SW 1271 (cell line): Measurements from ENCODE around the gene TACR2.

Source experiments
- DNase-seq, 2 experiments: peaks; one replicate each; lab custom pipeline; 2025; lab: John Stamatoyannopoulos, UW

TACR2 gene

DNA sequence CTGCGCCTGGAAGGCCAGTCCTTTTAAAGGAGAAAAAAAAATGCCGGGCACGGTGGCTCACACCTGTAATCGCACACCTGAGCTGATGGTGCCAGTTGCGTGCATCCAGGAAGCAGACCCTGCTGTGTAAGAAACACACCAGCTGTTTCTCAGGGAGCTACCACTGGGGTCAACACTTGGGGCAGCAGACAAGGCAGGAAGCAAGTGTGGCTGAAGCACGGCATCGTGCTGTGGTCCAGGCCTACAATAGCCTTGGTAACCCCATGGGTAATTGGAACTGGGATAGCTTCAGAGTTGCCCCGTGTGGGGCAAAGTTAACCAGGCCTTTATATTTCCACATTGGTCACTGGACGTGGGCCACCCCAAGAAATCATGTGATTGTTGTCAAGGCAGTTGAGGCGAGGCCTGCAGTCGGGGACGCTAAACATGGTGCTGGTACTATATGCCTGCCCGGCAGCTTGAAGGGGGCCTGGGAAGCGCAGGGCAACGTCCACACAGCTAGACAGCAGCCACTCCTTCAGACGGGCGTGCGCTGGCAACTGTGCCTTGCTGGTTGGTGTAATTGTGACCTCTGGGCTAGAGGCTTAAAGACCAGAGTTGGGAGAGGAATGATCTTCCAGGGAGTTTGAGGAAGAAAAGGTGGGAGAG is 2.5 kb upstream of the TACR2 start:
- DNase-seq = no peak

DNA sequence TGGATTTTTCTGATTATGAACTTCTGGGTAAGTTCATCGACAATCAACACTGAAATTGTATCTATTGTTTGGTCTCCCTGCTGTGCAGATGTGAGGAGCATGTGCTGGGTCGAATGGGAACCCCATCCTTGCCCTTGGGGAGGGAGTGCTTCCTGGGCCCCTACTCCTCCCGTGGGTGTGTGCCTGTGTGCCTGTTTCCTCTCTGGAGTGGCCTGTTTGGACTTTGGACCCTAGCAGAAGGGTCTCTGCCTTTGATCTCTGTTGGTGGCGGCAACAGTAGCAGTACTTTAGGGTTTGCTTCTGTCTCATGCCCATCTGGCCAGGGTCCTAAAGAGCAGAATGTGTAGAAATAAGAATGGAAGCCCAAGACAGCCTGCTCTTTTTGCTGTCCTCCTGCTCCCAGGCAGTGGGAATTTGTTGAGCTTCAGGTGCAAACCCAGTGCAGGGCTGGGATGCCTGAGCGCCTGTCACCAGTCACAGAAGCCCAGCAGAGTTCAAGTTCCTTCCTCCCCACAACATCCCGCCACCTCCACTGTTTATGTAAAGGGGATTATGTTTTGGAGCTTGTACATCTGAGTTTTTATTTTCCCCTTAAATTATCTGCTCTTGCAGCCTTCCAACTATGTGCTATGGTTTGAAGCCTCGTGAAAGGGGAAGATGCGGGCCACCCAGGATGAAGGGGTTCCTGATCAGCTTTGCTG is 1.5 kb upstream of the TACR2 start:
- no peak for DNase-seq

DNA sequence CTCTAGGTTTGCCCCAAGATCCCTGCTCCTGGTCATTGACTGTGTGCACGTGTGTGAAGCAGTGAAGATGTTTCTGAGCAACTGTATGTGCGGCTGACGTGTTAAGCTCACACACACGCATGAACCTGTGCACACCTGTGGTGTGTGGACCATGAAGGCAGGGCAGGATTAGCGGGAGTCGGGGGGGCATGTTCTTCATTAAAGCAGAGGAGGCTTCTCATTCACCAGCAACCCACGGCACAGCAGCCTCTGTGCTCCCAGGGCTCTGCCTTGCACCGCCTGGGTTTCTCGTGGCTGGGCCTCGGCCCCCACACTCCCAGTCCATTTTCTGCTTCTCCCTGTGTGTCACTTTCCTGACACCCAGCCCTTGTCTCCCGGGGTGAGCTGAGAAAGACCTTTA is 824 bp upstream of the TACR2 start:
- no peak for DNase-seq

DNA sequence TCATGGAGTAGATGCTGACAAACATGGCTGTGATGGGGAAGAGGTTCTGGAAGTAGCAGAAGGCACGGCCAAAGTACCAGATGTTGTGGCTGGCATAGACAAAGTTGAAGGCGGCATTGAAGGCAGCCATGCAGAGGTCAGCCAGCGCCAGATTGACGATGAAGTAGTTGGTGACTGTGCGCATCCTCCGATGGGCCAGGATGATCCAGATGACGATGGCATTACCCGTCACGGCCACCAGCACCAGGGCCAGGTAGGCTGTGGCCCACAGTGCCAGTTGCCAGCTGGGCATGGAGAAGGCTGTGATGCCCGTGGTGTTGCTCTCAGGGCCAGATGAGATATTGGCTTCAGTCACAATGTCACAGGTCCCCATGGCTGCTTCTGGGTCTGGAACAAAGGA is 767 bp downstream of the TACR2 start:
- DNase-seq = no peak

DNA sequence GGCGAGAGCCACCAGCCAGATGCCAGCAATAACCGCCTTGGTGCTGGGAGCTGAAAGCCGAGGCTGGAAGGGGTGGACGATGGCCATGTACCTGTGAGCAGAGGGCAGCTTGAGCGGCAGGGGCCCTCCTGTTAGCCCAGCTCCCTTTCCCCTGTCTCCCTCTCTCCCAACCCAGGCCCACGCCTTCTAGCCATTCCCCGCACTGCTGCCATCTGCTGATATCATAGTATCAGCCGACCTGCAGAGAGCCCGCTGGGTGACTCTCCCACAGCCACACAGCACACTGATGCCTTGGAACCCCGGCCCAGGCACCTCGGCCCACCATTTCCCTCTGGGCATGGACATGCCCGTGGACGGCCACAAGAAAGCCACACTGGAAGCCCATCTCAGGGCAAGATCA is 1.7 kb downstream of the TACR2 start:
- DNase-seq = no peak

DNA sequence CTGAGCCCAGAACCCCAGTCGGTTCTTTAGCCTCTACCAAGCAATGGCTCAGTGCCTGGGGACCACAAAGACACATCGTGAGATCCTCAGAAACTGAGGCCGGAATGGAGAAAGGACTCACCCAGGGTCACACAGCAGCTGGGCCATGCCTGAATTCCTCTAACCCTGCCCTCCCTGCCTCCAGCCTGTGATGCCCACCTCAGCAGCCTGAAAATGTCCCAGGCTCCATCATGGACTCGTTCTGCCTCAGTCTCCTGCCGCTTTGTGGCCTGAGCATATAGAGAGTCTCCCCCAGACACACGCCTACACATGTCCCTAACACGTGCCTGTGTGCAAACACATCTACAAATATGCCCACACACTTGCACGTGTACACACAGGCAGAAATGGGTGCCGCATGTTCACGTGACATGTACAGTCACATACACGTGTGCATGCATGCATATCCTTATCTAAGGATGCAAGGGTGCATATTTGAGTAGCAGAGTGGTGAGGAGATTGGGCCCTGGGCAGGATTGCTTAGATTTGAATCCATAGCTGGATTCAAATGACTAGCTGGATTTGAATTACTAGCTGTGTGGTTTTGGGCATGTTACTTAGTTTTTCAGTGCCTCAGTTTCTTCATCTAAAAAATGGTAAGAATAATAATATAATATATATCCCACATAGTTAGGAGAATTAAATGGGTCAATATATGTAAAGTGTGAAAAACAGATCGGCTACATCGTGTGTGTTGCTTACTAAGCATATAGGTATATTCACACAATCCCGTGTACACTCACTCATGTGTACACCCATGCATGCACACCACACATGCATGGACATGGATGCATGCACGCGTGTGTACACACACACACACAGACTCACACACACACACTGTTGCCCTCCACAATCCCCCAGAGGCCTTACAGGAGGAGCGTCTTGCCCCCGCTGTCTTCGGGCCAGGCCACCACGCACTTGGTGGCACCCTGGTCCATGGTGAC is 2.4 kb downstream of the TACR2 start:
- DNase-seq = no peak

DNA sequence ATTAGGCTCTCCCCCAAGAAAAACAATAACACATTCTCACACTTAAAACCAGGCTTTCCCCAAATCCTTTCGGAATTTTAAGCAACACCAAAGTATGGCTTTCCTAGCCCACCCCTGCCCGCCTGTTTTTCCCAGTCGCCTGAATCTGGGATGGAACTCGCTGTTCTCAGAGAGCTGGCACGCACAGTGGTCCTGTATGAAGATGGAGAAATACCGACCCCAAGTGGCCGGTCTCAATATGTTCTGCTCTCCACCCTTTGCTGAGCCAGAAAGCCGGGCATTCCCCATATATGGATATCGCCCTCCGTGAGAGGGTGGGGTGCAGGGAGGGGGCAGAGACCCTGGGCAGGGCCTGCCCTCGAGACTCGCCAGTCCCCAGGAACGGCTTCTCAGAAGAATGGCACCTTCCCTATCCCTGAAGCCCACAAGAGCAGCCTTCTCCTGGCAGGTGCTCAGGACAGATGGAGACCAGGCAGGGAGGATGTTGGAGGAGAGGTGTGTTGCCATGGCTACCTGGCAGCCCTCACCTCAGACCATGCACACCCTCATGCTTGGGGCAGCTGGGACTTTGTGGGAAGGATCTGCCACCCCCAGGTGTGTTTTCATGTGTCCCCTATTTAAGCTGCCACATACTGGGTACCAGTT is 3.4 kb downstream of the TACR2 start:
- DNase-seq = peak in 1 of 2 experiments; percentile 30

DNA sequence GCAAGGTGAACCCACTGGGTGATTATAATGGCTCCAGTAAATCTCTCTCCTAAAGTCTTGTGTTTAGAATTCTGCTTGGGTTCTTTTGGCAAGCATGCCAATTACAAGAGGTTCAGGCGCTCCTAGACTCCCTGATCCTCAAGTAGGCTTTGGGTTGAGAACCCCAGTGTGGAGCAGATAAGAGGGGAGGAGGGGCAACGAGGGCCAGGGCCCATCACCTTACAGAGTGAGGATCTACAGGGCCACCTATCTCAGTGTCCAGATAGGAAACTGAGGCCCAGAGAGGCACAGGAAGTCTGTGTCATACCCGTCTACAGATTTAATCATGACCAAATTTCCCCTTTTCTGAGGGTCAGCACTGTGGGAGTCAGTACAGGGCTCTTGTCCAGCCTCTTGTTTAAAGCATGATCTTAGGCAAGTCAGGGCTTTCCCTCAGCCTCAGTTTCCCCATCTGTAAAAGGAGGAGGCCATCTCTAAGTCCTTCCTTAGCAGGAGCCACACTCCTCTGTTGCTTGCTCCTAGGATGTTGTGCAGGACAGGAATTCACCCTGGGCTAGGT is 4.4 kb downstream of the TACR2 start:
- no peak for DNase-seq

DNA sequence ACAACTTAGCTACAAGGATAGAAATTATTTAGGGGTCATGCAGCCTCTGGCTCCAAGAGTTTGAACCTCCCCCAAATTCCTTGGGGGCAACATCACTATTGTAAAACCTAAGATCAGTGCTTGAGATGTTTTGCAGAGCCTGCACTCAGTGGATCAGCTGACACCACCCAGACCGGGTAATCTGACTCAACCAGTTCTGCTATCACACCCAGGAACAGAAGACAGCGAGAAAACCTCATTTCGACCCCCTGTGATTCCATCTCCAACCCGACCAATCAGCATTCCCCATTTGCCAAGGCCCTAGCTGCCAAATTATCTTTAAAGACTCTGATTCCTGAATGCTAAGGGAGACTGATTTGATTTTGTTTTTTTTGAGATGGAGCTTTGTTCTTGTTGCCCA is 5.2 kb downstream of the TACR2 start:
- DNase-seq = no peak

DNA sequence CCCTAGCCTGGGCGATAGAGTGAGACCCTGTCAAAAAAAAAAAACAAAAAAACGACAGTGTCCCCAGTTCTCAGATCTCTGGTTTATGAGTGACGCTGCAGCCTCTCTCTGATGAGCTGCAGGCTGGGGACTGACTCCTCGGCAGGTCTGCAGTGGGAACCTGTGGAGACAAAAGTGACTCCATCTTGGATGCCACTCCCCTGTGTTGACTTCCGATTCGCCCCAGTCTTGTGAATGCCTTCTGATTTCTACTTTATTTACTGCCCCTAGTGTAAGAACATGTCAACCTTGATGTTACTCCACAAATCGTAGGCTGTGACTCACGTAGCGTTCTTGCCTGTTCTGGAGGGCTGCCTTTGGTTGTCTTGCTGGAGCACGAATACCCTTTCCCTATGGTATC is 6.2 kb downstream of the TACR2 start:
- DNase-seq = no peak

DNA sequence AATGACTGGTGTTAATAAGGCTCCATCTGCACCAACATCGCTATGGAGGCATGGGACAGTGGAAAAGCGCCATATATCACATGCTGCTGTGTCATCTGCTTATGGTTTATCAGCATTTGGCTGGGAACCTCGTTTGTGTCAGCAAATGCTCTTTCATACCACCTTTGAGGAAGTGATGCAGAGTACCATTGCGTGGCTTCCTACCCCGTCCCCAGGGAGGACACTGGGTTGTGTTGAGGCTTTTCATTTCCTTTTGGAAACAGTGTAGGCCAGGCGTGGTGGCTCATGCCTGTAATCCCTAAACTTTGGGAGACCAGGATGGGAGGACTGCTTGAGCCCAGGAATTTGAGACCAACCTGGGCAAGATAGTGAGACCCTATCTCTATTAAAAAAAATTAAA is 6.8 kb downstream of the TACR2 start:
- DNase-seq = no peak

DNA sequence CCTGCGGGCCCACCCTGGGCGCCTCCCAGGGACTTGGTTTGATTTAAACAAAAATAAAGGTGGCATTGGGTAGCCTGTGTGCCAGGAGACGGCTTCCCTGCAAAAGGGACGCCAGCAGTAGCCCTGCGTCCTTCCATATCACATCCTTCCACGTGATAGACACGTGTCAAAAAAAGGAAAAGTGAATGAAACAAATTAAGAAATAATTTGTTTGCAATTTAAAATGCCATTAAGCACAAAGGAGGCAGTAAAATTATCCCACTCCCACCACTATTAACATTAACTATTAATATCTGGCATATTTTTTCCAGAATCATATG is 7.6 kb downstream of the TACR2 start:
- DNase-seq = no peak

DNA sequence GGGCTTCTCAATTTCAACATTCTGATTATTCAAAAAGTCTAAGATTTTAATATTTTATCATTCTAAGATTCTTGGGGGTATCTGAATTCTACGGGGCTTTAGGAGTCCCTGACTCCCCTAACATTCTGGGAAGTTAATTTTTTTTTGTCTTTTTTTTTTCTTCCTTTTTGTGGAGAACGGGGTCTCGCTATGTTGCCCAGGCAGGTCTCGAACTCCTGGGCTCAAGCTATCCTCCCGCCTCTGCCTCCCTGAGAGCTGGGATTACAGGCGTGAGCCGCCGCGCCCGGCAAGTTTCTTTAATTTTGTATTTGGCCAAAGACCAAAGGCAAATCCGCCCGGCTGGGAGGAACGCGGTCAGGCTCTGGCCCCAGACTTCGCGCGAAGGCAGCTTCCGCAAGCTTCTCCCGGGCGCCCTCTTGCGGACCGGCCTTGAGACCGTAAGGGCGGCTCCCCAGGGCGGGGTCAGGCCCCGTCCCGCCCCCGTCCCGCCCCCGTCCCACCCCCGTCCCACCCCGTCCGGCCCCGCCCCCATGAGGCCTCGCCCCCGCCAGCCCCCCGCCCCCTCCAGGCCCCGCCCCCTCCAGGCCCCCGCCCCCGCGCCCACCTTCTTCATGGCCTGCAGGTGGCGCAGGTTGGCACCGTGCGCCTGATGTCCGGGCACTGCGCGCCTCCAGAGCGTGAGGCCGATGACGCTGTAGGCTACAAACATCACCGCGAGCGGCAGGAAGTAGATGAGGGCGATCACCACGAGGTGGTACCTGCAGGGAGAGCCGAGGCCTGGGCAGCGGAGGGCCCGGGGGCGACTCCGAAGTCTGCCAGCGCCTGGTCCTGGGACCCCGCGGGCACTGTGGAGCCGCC is 8.2 kb downstream of the TACR2 start:
- DNase-seq = peak; percentile 58 to 80

DNA sequence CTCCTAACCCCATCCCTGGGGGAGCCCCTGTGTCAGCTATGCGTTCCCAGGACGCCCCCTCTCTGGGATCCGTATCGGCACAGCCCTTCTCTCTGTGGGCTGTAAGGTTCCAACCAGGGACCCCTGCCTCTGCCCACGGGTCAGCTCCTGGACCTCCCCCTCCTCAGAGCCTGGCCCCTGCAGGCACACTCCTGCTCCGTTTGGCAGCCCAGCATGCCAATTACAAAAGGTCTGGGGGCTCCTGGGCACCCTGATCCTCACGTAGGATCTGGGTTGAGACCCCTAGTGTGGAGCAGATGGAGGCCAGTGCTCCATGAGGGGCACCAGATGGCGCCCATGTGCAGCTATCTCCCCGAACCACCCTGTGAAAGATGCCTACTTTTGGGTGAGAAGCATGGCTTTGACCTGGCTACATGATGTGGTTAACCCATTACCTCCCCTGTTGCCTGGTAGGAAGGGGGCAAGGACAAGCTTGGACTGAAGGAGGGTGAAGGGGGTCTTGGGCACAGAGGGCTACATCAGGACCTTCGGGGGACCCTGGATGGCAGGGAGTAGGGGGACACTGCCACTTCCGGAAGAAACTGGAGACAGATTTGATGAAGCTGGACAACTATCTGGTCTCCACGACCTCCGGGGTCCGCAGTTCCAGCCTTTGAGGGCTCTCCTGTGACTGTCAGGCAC is 9.0 kb downstream of the TACR2 start:
- DNase-seq = no peak

DNA sequence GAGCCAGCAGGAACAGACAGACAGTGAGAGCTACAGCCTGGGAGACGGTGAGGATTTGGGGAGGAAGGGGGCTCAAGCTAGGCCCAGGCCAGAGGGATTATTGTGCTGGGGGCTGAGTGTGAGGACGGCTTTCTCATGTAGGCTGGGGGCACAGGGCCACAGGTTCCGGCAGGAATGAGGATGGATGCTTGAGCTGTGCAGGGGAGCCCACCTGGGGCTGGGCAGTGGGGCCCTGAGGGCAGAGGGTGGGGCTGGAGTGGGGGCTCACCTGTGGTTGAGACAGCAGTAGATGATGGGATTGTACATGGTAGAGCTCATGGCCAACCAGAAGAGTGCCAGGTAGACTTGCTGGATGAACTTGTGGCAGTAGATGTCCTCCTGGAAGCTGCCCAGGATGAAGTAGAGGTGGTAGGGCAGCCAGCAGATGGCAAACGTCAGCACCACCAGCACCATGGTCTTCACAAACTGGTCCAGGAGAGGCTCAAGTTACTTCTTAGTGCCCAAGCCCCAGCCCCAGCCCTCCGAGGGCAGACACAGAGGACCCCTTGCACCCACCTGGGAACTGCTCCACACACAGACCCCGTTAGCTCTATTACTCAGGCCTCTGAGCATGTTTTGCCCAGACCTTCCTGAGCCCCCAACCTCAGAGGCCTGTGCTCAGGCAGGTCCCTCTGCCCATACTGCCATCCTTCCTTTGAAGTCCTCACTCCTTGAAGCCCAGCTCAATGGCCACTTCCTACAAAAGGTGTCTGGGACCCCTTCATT is 9.7 kb downstream of the TACR2 start:
- no peak for DNase-seq

DNA sequence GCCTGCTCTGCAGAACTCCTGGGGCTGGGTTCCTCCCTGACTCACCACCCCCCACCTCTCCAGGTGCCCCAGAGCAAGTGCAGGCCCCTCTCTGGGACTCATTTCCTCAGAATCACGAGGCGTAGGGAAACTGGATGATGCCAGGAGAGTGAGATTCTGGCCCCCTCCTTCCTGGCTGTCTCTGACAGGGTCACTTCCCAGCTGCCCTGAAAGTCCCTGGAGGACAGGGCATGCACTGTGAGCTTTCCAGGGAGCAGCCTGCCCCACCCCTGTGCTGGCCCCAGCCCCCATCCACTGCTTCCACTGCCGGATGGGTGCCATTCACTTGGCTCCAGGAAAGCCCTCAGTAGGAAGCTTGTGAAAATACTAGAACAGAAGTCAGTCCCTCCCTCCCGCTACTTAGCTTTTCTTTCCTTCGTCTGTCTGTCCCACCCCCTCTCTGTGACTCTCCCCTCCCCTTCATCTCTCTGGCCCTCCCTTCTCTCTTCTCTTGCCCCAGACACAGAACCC is 10.4 kb downstream of the TACR2 start:
- no peak for DNase-seq

DNA sequence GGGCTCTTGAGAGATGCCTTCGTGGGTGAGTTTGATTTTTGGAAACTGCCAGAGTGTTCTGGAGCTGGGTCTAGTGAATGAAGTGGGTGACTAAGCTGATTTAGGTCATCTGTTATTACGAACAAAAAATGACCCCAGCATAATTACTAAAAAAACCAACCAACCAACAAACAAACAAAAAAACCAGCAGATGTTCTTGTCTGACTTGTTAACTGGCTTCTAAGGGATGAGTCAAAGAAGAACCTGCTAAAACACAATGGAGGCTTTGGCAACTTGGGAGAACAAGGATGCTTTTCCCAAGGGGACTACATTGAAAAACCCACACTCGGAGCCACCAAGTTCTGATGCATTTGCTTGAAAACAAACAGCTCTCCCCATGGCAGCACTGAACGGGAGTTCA is 11.5 kb downstream of the TACR2 start:
- no peak for DNase-seq

DNA sequence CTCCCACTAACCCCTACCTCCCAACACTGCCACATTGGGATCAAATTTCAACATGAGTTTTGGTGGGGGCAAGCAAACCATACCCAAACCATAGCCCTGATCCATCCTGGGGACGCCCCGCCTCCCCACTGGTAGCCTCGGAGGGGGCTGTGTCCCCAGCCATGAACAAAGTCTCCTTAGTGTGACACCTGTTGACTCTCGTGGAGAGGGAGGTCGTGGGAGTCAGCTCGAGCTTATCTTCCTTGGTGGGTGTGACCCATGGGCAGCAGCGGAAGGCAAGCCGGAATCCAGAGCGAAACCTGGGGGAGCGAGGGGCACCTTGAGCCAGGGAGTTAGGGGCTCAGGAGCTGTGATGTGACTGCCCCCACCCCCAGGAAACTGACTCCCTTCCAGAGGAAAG is 11.9 kb downstream of the TACR2 start:
- DNase-seq = no peak

DNA sequence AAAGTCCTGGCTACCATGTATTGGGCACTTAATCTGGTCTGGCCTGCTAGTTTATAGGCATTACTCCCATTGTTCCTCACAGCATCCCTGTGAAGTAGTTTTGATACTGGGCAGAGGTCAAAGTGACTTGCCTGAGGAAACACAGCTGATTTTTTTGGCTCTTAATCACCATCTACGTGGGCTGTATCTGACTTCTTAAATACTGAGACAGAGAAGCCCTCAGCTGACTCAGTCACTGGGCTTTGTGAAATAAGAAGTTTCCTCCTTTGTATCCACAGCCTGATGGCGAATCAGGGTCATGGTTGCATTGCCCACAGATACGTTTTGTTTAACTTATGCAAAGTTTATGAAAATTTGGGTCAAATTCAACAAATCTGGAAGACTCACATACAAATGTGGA is 13.2 kb downstream of the TACR2 start:
- DNase-seq = no peak

DNA sequence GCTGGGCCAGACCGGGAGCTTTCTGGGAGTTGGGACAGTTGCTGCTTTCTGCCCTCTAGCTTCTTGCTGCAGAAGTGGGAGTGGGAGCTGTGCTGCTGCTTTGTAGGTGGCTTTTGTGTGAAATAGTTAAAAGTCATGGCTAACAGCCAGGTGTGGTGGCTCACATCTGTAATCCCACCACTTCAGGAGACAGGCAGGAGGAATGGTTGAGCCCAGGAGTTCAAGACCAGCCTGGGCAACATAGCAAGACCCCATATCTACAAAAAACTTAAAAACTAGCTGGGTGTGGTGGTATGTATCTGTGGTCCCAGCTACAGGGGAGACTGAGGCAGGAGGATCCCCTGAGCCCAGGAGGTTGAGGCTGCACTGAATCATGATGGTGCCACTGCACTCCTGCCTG is 13.7 kb downstream of the TACR2 start:
- no peak for DNase-seq
